ENCODE measurements around the gene RLN3.

The RLN3 gene

GRCh38 chr19:14056069-14056666 lies 28.2 kb downstream of the RLN3 start:
- no peak for DNase-seq
- H3K9me3 ChIP-seq (ENCODE audit: control insufficient read depth, low read length), result peaks cover 3% of the 10 kb centered on the region
- no peak overlapping the region for H3K4me3 ChIP-seq (ENCODE audit: insufficient read depth in 1 of 2, low read depth in 1 of 2, low read length in 2 of 2)
- H3K4me1 ChIP-seq (ENCODE audit: control insufficient read depth, insufficient read depth, low read depth, low read length), result peaks cover 14% of the 10 kb centered on the region
- no peak overlapping the region for H3K27ac ChIP-seq (ENCODE audit: low read length, poor library complexity, severe bottlenecking)
- H2BK15ac ChIP-seq (ENCODE audit: low read depth, poor library complexity, severe bottlenecking), result no peak overlapping the region
- no peak overlapping the region for H4K91ac ChIP-seq (ENCODE audit: low read length)
- H2AK5ac ChIP-seq (ENCODE audit: low read length, severe bottlenecking), result no peak overlapping the region
- no peak overlapping the region for H2BK5ac ChIP-seq (ENCODE audit: low read depth, low read length, poor library complexity, severe bottlenecking)
- H3K14ac ChIP-seq (ENCODE audit: low read length in 2 of 2), result no peak overlapping the region
- no peak overlapping the region for H3K4me2 ChIP-seq (ENCODE audit: low read length, poor library complexity, severe bottlenecking)
- no peak overlapping the region for H2AFZ ChIP-seq (ENCODE audit: low read depth, low read length)
- 87% methylated on average over 10 of the region's 10 CpGs for WGBS
- H3K23ac ChIP-seq (ENCODE audit: low read length in 2 of 2), result no peak overlapping the region
- no peak overlapping the region for H4K8ac ChIP-seq (ENCODE audit: low read length)
- peaks cover 0 to 9% of the 10 kb centered on the region in 2 experiments for H3K36me3 ChIP-seq (ENCODE audit: control insufficient read depth in 1 of 2, insufficient read depth in 2 of 2, low read depth in 1 of 2, low read length in 2 of 2)
- no peaks in the 10 kb centered on the region for H3K79me1 ChIP-seq (replicated peaks; ENCODE audit: low read length, poor library complexity, severe bottlenecking)
- H2BK12ac ChIP-seq (ENCODE audit: low read length in 2 of 2), result peak overlapping the region in 1 of 2 experiments; percentile 31
- H3K4ac ChIP-seq (ENCODE audit: low read depth in 1 of 2, low read length in 2 of 2), result no peak overlapping the region
- H2BK120ac ChIP-seq (ENCODE audit: low read depth, low read length), result no peak overlapping the region
- H3K18ac ChIP-seq (ENCODE audit: low read depth in 1 of 2, low read length in 2 of 2), result no peak overlapping the region
- H3K27me3 ChIP-seq (ENCODE audit: control insufficient read depth in 1 of 2, insufficient read depth in 1 of 2, low read length in 2 of 2), result peaks cover 34 to 52% of the 10 kb centered on the region in 2 experiments
- no peak overlapping the region for H3K9ac ChIP-seq (ENCODE audit: low read length)

GRCh38 chr19:14056741-14057356 lies 28.9 kb downstream of the RLN3 start:
- H3K9me3 ChIP-seq (ENCODE audit: control insufficient read depth, low read length), result peaks cover 3% of the 10 kb centered on the region
- H2BK120ac ChIP-seq (ENCODE audit: low read depth, low read length), result no peak overlapping the region
- H2AFZ ChIP-seq (ENCODE audit: low read depth, low read length), result no peak overlapping the region
- peaks cover 18% of the 10 kb centered on the region for H3K4me1 ChIP-seq (ENCODE audit: control insufficient read depth, insufficient read depth, low read depth, low read length)
- peak overlapping the region in 1 of 2 experiments; percentile 42 for H3K4me3 ChIP-seq (ENCODE audit: insufficient read depth in 1 of 2, low read depth in 1 of 2, low read length in 2 of 2)
- no peak overlapping the region for H2BK15ac ChIP-seq (ENCODE audit: low read depth, poor library complexity, severe bottlenecking)
- no peak overlapping the region for H2AK5ac ChIP-seq (ENCODE audit: low read length, severe bottlenecking)
- H3K23ac ChIP-seq (ENCODE audit: low read length in 2 of 2), result no peak overlapping the region
- H3K4ac ChIP-seq (ENCODE audit: low read depth in 1 of 2, low read length in 2 of 2), result no peak overlapping the region
- H3K4me2 ChIP-seq (ENCODE audit: low read length, poor library complexity, severe bottlenecking), result peak overlapping the region; percentile 90
- H3K27ac ChIP-seq (ENCODE audit: low read length, poor library complexity, severe bottlenecking), result no peak overlapping the region
- no peaks in the 10 kb centered on the region for H3K79me1 ChIP-seq (replicated peaks; ENCODE audit: low read length, poor library complexity, severe bottlenecking)
- H2BK5ac ChIP-seq (ENCODE audit: low read depth, low read length, poor library complexity, severe bottlenecking), result no peak overlapping the region
- H3K36me3 ChIP-seq (ENCODE audit: control insufficient read depth in 1 of 2, insufficient read depth in 2 of 2, low read depth in 1 of 2, low read length in 2 of 2), result peaks cover 0 to 5% of the 10 kb centered on the region in 2 experiments
- H3K9ac ChIP-seq (ENCODE audit: low read length), result no peak overlapping the region
- no peak overlapping the region for H4K91ac ChIP-seq (ENCODE audit: low read length)
- no peak for DNase-seq
- H4K8ac ChIP-seq (ENCODE audit: low read length), result no peak overlapping the region
- no peak overlapping the region for H3K14ac ChIP-seq (ENCODE audit: low read length in 2 of 2)
- H3K18ac ChIP-seq (ENCODE audit: low read depth in 1 of 2, low read length in 2 of 2), result peak overlapping the region in 1 of 2 experiments; percentile 34
- peaks cover 34 to 55% of the 10 kb centered on the region in 2 experiments for H3K27me3 ChIP-seq (ENCODE audit: control insufficient read depth in 1 of 2, insufficient read depth in 1 of 2, low read length in 2 of 2)
- 32% methylated on average over 16 of the region's 19 CpGs for WGBS
- no peak overlapping the region for H2BK12ac ChIP-seq (ENCODE audit: low read length in 2 of 2)

- WGBS, result 52% methylated on average over 17 of the region's 17 CpGs
- no peaks in the 10 kb centered on the region for H3K9me3 ChIP-seq (ENCODE audit: control insufficient read depth, low read length)
- no peak overlapping the region for H2BK15ac ChIP-seq (ENCODE audit: low read depth, poor library complexity, severe bottlenecking)
- H3K27me3 ChIP-seq (ENCODE audit: control insufficient read depth in 1 of 2, insufficient read depth in 1 of 2, low read length in 2 of 2), result peaks cover 34 to 59% of the 10 kb centered on the region in 2 experiments
- H2BK5ac ChIP-seq (ENCODE audit: low read depth, low read length, poor library complexity, severe bottlenecking), result no peak overlapping the region
- H3K4me1 ChIP-seq (ENCODE audit: control insufficient read depth, insufficient read depth, low read depth, low read length), result peaks cover 21% of the 10 kb centered on the region
- no peak overlapping the region for H2AFZ ChIP-seq (ENCODE audit: low read depth, low read length)
- H3K14ac ChIP-seq (ENCODE audit: low read length in 2 of 2), result no peak overlapping the region
- no peak overlapping the region for H3K4me2 ChIP-seq (ENCODE audit: low read length, poor library complexity, severe bottlenecking)
- no peaks in the 10 kb centered on the region for H3K36me3 ChIP-seq (ENCODE audit: control insufficient read depth in 1 of 2, insufficient read depth in 2 of 2, low read depth in 1 of 2, low read length in 2 of 2)
- no peak overlapping the region for H2BK120ac ChIP-seq (ENCODE audit: low read depth, low read length)
- no peak overlapping the region for H3K23ac ChIP-seq (ENCODE audit: low read length in 2 of 2)
- H3K9ac ChIP-seq (ENCODE audit: low read length), result no peak overlapping the region
- DNase-seq, result no peak
- no peak overlapping the region for H3K18ac ChIP-seq (ENCODE audit: low read depth in 1 of 2, low read length in 2 of 2)
- no peak overlapping the region for H4K8ac ChIP-seq (ENCODE audit: low read length)
- no peak overlapping the region for H4K91ac ChIP-seq (ENCODE audit: low read length)
- H2AK5ac ChIP-seq (ENCODE audit: low read length, severe bottlenecking), result no peak overlapping the region
- H3K27ac ChIP-seq (ENCODE audit: low read length, poor library complexity, severe bottlenecking), result no peak overlapping the region
- H3K4me3 ChIP-seq (ENCODE audit: insufficient read depth in 1 of 2, low read depth in 1 of 2, low read length in 2 of 2), result no peak overlapping the region
- no peaks in the 10 kb centered on the region for H3K79me1 ChIP-seq (replicated peaks; ENCODE audit: low read length, poor library complexity, severe bottlenecking)
- H2BK12ac ChIP-seq (ENCODE audit: low read length in 2 of 2), result no peak overlapping the region
- no peak overlapping the region for H3K4ac ChIP-seq (ENCODE audit: low read depth in 1 of 2, low read length in 2 of 2)
Measured at GRCh38 chr19:14058182-14059092, 30.5 kb downstream of the RLN3 start.

- Histone ChIP-seq H3K4me2 (ENCODE audit: low read length, poor library complexity, severe bottlenecking) (no peak overlapping the region), H2BK12ac (ENCODE audit: low read length in 2 of 2) (no peak overlapping the region), H2BK5ac (ENCODE audit: low read depth, low read length, poor library complexity, severe bottlenecking) (no peak overlapping the region), H3K23ac (ENCODE audit: low read length in 2 of 2) (no peak overlapping the region), H3K4ac (ENCODE audit: low read depth in 1 of 2, low read length in 2 of 2) (no peak overlapping the region), H3K18ac (ENCODE audit: low read depth in 1 of 2, low read length in 2 of 2) (no peak overlapping the region), H2AK5ac (ENCODE audit: low read length, severe bottlenecking) (no peak overlapping the region), H3K27ac (ENCODE audit: low read length, poor library complexity, severe bottlenecking) (no peak overlapping the region), H2AFZ (ENCODE audit: low read depth, low read length) (no peak overlapping the region), H3K4me3 (ENCODE audit: insufficient read depth in 1 of 2, low read depth in 1 of 2, low read length in 2 of 2) (no peak overlapping the region), H2BK15ac (ENCODE audit: low read depth, poor library complexity, severe bottlenecking) (no peak overlapping the region), H4K91ac (ENCODE audit: low read length) (no peak overlapping the region), H3K9ac (ENCODE audit: low read length) (no peak overlapping the region), H4K8ac (ENCODE audit: low read length) (no peak overlapping the region), H3K79me1 (replicated peaks; ENCODE audit: low read length, poor library complexity, severe bottlenecking) (no peaks in the 10 kb centered on the region), H2BK120ac (ENCODE audit: low read depth, low read length) (no peak overlapping the region), H3K9me3 (ENCODE audit: control insufficient read depth, low read length) (no peaks in the 10 kb centered on the region), H3K14ac (ENCODE audit: low read length in 2 of 2) (no peak overlapping the region), H3K4me1 (ENCODE audit: control insufficient read depth, insufficient read depth, low read depth, low read length) (peaks cover 21% of the 10 kb centered on the region), H3K27me3 (ENCODE audit: control insufficient read depth in 1 of 2, insufficient read depth in 1 of 2, low read length in 2 of 2) (peaks cover 34 to 59% of the 10 kb centered on the region in 2 experiments), H3K36me3 (ENCODE audit: control insufficient read depth in 1 of 2, insufficient read depth in 2 of 2, low read depth in 1 of 2, low read length in 2 of 2) (no peaks in the 10 kb centered on the region)
- 33% methylated on average over 13 of the region's 15 CpGs for WGBS
- DNase-seq, result no peak
Measured at GRCh38 chr19:14059093-14059480, 31.1 kb downstream of the RLN3 start.
